CD4-positive, alpha-beta T cell (primary cell): Measurements from ENCODE around the gene NECAB3. TPM values are rescaled to one million over a fixed set of nuclear protein-coding genes. Genes with fewer than 3 reads are reported as not detected.
A peak's percentile ranks its signal among the peaks of the same experiment; 100 is the strongest.

Source experiments
- ATAC-seq: fragments of 200-7000 bp; cut with Tn5 transposase; one replicate; pipeline ENCODE4 v1.10.0; 2022; ENCODE audit warnings: mild to moderate bottlenecking; ENCODE audit not compliant: poor library complexity
- CTCF ChIA-PET: fragments of 350-600 bp; sonication (Branson Sonifier 250); formaldehyde crosslinking; loops from one replicate; lab custom pipeline; 2021; ENCODE audit warnings: antibody characterized with exemption, inconsistent platforms; lab: Charles Lee
- POLR2A ChIA-PET: fragments of 350-600 bp; sonication (Branson Sonifier 250); formaldehyde crosslinking; loops from one replicate; lab custom pipeline; 2021; ENCODE audit warnings: antibody characterized with exemption, inconsistent platforms; lab: Charles Lee
- DNase-seq, 14 experiments: peaks; one replicate each; pipeline ENCODE4 v3.0.0-alpha.2; 2013 to 2020; ENCODE audit warnings: mixed read lengths in 2 of 14
- H3K27ac ChIP-seq, 2 donors: one replicate each; pipeline versions ENCODE4 v1.5.1 to v1.7.0; 2013; ENCODE audit warnings: low read length in 2 of 2, low read depth in 1 of 2, mild to moderate bottlenecking in 1 of 2
- H3K27me3 ChIP-seq, 2 experiments: 1 replicate in 1 of 2; 2 replicates in 1 of 2; pipeline versions ENCODE4 v1.6.1 to v1.7.0; 2013; ENCODE audit warnings: low read length in 2 of 2, control low read depth in 1 of 2, mild to moderate bottlenecking in 1 of 2, moderate library complexity in 1 of 2; ENCODE audit not compliant: insufficient read depth in 2 of 2, control insufficient read depth in 1 of 2
- H3K36me3 ChIP-seq: one replicate; pipeline ENCODE4 v1.6.1; 2013; ENCODE audit warnings: low read length, control low read depth; ENCODE audit not compliant: insufficient read depth
- H3K4me1 ChIP-seq: one replicate; pipeline ENCODE4 v1.6.1; 2013; ENCODE audit warnings: low read length, control low read depth; ENCODE audit not compliant: insufficient read depth
- H3K4me3 ChIP-seq: one replicate; pipeline ENCODE4 v1.5.1; 2013; ENCODE audit warnings: mild to moderate bottlenecking, low read length, moderate library complexity
- H3K9me3 ChIP-seq, 2 experiments: 1 replicate in 1 of 2; 2 replicates in 1 of 2; pipeline versions ENCODE4 v1.6.1 to v1.7.0; 2013; ENCODE audit warnings: low read length in 2 of 2, mild to moderate bottlenecking in 2 of 2, control low read depth in 1 of 2, moderate library complexity in 1 of 2; ENCODE audit not compliant: control insufficient read depth in 1 of 2, insufficient read depth in 1 of 2
- H3K27ac Mint-ChIP-seq: one replicate; pipeline ENCODE4 v1.8.0; 2020; ENCODE audit warnings: mixed read lengths
- H3K27me3 Mint-ChIP-seq: one replicate; pipeline ENCODE4 v1.8.0; 2021; ENCODE audit warnings: mixed read lengths
- H3K36me3 Mint-ChIP-seq: one replicate; pipeline ENCODE4 v1.8.0; 2021; ENCODE audit warnings: low read depth, mixed read lengths
- H3K4me1 Mint-ChIP-seq: one replicate; pipeline ENCODE4 v1.8.0; 2021; ENCODE audit warnings: low read depth, mixed read lengths
- H3K4me3 Mint-ChIP-seq: one replicate; pipeline ENCODE4 v1.8.0; 2020; ENCODE audit warnings: mild to moderate bottlenecking, mixed read lengths
- H3K9me3 Mint-ChIP-seq: one replicate; pipeline ENCODE4 v1.8.0; 2020; ENCODE audit warnings: mixed read lengths
- intact Hi-C, 2 experiments: fragments of 100-400 bp; cut with DNase I in 1 of 2; cut with micrococcal nuclease in 1 of 2; formaldehyde crosslinking; loops; one replicate each; pipeline versions ENCODE4 v1.15.1 to v1.9.0; 2023 to 2025; cut with DNase I, micrococcal nuclease
- total RNA-seq, 174 experiments: library from RNA in 2 of 174; stranded (reverse) in 2 of 174; gene quantifications; one replicate each; pipeline ENCODE4 v1.2.3 and lab custom pipeline; 2021 to 2026
- TF ChIP-seq, protein P1 (sequence below): fragments of 200-600 bp; IDR thresholded peaks from one replicate; pipeline ENCODE4 v1.8.0; 2022; ENCODE audit warnings: antibody characterized with exemption, mild to moderate bottlenecking

Gene NECAB3
- total RNA-seq, 2 experiments from 2014 or later = 8.7 to 9.2 TPM

DNA sequence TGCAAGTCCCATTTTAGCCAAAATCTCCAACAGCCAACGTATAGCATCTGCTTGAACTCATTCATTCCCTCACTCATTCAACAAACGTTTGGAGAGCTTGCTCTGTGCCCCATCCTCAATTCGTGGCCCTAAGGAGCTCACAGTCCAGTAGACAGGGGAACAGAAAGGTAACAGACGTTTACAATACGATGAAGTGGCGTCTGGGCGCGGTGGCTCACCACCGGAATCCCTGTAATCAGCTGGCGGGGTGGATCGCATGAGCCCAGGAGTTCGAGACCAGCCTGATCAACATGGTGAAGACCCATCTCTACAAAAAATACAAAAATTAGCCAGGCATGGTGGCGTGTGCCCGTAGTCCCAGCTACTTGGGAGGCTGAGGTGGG lies 12.7 kb upstream of the NECAB3 start:
- no peaks in the 10 kb centered on the region for H3K9me3 Mint-ChIP-seq
- ChIA-PET CTCF (interaction anchor here (2.3 kb wide), 1 partner anchor 19 kb away, joined by 12 read pairs; no protein-coding TSS in a partner anchor), POLR2A (interaction anchor here (0.5 to 1.3 kb wide), 5 partner anchors 19 to 244 kb away, joined by 3 to 4 read pairs (median 3); partner anchors contain the start of genes PXMP4 and SNTA1)
- intact Hi-C loops = loop anchor here in 1 of 2 experiments (2.0 to 10.0 kb wide), 3 partner anchors 34 to 425 kb away; partner anchors contain the start of genes EIF2S2, PXMP4 and RALY
- TF ChIP-seq, protein P1, sequence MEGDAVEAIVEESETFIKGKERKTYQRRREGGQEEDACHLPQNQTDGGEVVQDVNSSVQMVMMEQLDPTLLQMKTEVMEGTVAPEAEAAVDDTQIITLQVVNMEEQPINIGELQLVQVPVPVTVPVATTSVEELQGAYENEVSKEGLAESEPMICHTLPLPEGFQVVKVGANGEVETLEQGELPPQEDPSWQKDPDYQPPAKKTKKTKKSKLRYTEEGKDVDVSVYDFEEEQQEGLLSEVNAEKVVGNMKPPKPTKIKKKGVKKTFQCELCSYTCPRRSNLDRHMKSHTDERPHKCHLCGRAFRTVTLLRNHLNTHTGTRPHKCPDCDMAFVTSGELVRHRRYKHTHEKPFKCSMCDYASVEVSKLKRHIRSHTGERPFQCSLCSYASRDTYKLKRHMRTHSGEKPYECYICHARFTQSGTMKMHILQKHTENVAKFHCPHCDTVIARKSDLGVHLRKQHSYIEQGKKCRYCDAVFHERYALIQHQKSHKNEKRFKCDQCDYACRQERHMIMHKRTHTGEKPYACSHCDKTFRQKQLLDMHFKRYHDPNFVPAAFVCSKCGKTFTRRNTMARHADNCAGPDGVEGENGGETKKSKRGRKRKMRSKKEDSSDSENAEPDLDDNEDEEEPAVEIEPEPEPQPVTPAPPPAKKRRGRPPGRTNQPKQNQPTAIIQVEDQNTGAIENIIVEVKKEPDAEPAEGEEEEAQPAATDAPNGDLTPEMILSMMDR = no peak
- no peak overlapping the region for H3K27ac ChIP-seq
- H3K4me1 Mint-ChIP-seq = peaks cover 44% of the 10 kb centered on the region
- peaks cover 50% of the 10 kb centered on the region for H3K4me1 ChIP-seq
- ATAC-seq = no peak
- peak overlapping the region; percentile 47 for H3K4me3 ChIP-seq
- no peaks in the 10 kb centered on the region for H3K27me3 ChIP-seq
- DNase-seq = no peak
- no peaks in the 10 kb centered on the region for H3K27me3 Mint-ChIP-seq
- H3K36me3 ChIP-seq = no peaks in the 10 kb centered on the region
- H3K4me3 Mint-ChIP-seq = peak overlapping the region; percentile 89
- H3K9me3 ChIP-seq = no peaks in the 10 kb centered on the region
- no peaks in the 10 kb centered on the region for H3K36me3 Mint-ChIP-seq
- peak overlapping the region; percentile 37 for H3K27ac Mint-ChIP-seq

- TF ChIP-seq, protein P1 = peak; percentile 23
- Histone ChIP-seq H3K9me3 (no peaks in the 10 kb centered on the region), H3K27ac (no peak within 1 kb of the TSS), H3K4me1 (peaks cover 50% of the 10 kb centered on the region), H3K36me3 (no peaks in the 10 kb centered on the region), H3K27me3 (no peaks in the 10 kb centered on the region), H3K4me3 (peak within 1 kb of the TSS; percentile 47)
- Mint-ChIP-seq H3K9me3 (no peaks in the 10 kb centered on the region), H3K4me1 (peaks cover 50% of the 10 kb centered on the region), H3K4me3 (peak within 1 kb of the TSS; percentile 89), H3K27me3 (no peaks in the 10 kb centered on the region), H3K27ac (peak within 1 kb of the TSS; percentile 39), H3K36me3 (no peaks in the 10 kb centered on the region)
- intact Hi-C loops = loop anchor here in 1 of 2 experiments (2.0 to 10.0 kb wide), 3 partner anchors 34 to 426 kb away; partner anchors contain the start of genes EIF2S2, PXMP4 and RALY
- ChIA-PET POLR2A (interaction anchor here (0.5 to 1.8 kb wide), 7 partner anchors 19 to 243 kb away, joined by 3 to 9 read pairs (median 4); partner anchors contain the start of genes PXMP4, SNTA1 and ZNF341), CTCF (interaction anchor here (2.3 to 3.1 kb wide), 2 partner anchors 18 to 19 kb away, joined by 12 to 15 read pairs; no protein-coding TSS in a partner anchor)
- DNase-seq (peak; percentile 81 to 97 (median 94)), ATAC-seq (peak; percentile 94)
These were observed 12.1 kb upstream of the NECAB3 start, which contains the start of gene E2F1 for GRCh38 chr20:33686100-33686983. E2F1 (minus strand) TSS chr20:33686385; CDS start chr20:33686264, 121 bp downstream.

GRCh38 chr20:33685328-33686099 lies 11.3 kb upstream of the NECAB3 start:
- Mint-ChIP-seq H3K4me3 (peak overlapping the region; percentile 66), H3K27me3 (no peaks in the 10 kb centered on the region), H3K27ac (peak overlapping the region; percentile 39), H3K4me1 (peaks cover 52% of the 10 kb centered on the region), H3K36me3 (no peaks in the 10 kb centered on the region), H3K9me3 (no peaks in the 10 kb centered on the region)
- no peaks in the 10 kb centered on the region for H3K9me3 ChIP-seq
- peak overlapping the region; percentile 37 for H3K4me3 ChIP-seq
- H3K27ac ChIP-seq = no peak overlapping the region
- POLR2A ChIA-PET = interaction anchor here (1.0 to 1.8 kb wide), 4 partner anchors 20 to 47 kb away, joined by 3 to 9 read pairs (median 6); partner anchors contain the start of genes PXMP4 and ZNF341
- ATAC-seq (no peak), DNase-seq (peak in 5 of 14 experiments; percentile 31 to 72 (median 60))
- H3K27me3 ChIP-seq = no peaks in the 10 kb centered on the region
- CTCF ChIA-PET = interaction anchor here (0.6 to 3.1 kb wide), 3 partner anchors 18 to 67 kb away, joined by 3 to 15 read pairs (median 3); no protein-coding TSS in a partner anchor
- H3K36me3 ChIP-seq = no peaks in the 10 kb centered on the region
- intact Hi-C loops = loop anchor here in 1 of 2 experiments (2.0 to 10.0 kb wide), 4 partner anchors 35 to 427 kb away; partner anchors contain the start of genes EIF2S2, PXMP4, RALY and ZNF341
- TF ChIP-seq, protein P1 = no peak
- peaks cover 49% of the 10 kb centered on the region for H3K4me1 ChIP-seq
